WTC11 (cell line): Measurements from ENCODE around the gene DDX10. TPM values are rescaled to one million over a fixed set of nuclear protein-coding genes. Genes with fewer than 3 reads are reported as not detected.

Experiments used
- ATAC-seq: fragments of 200-7000 bp; cut with Tn5 transposase; 2 replicates; pipeline ENCODE4 v1.10.0; 2021; ENCODE audit warnings: mild to moderate bottlenecking, moderate library complexity
- CTCF ChIA-PET: fragments of 300-600 bp; sonication (Branson Sonifier 250); formaldehyde crosslinking; loops from one replicate; lab custom pipeline; 2021; ENCODE audit warnings: antibody characterized with exemption; lab: Charles Lee
- POLR2A ChIA-PET: fragments of 350-600 bp; sonication (Branson Sonifier 250); formaldehyde crosslinking; loops from one replicate; lab custom pipeline; 2021; ENCODE audit warnings: antibody characterized with exemption; lab: Charles Lee
- DNase-seq: peaks from one replicate; pipeline ENCODE4 v3.0.0; 2021; ENCODE audit warnings: low spot score
- H3K27ac Mint-ChIP-seq: 2 replicates; pipeline ENCODE4 v1.8.0; 2021; ENCODE audit warnings: mixed read lengths
- H3K27me3 Mint-ChIP-seq: 2 replicates; pipeline ENCODE4 v1.8.0; 2021; ENCODE audit warnings: low read depth, mild to moderate bottlenecking, moderate library complexity, mixed read lengths
- H3K36me3 Mint-ChIP-seq: 2 replicates; pipeline ENCODE4 v1.8.0; 2021; ENCODE audit warnings: mixed read lengths
- H3K4me1 Mint-ChIP-seq: 2 replicates; pipeline ENCODE4 v1.8.0; 2022; ENCODE audit warnings: mixed read lengths
- H3K4me3 Mint-ChIP-seq: 2 replicates; pipeline ENCODE4 v1.8.0; 2021; ENCODE audit warnings: mild to moderate bottlenecking, moderate library complexity, mixed read lengths
- H3K9me3 Mint-ChIP-seq: 2 replicates; pipeline ENCODE4 v1.8.0; 2021; ENCODE audit warnings: mixed read lengths
- AR ChIP-seq: fragments of 250-450 bp; sonication (Bioruptor Pico); IDR thresholded peaks from 2 replicates; pipeline ENCODE4 v1.9.0; 2021; ENCODE audit warnings: mild to moderate bottlenecking
- CTCF ChIP-seq: fragments of 200-600 bp; IDR thresholded peaks from 2 replicates; pipeline ENCODE4 v1.8.0; 2022; ENCODE audit warnings: antibody characterized with exemption
- E2F4 ChIP-seq: sonication (generic); formaldehyde crosslinking; IDR thresholded peaks from 2 replicates; pipeline ENCODE4 v1.8.1; 2022; ENCODE audit warnings: low read depth, mild to moderate bottlenecking, moderate library complexity, missing genetic modification reagents, borderline replicate concordance
- EMX1 ChIP-seq: fragments of 250-450 bp; sonication (Bioruptor Pico); IDR thresholded peaks from 2 replicates; pipeline ENCODE4 v1.8.0; 2021; ENCODE audit warnings: mild to moderate bottlenecking
- IRF1 ChIP-seq: sonication (generic); formaldehyde crosslinking; IDR thresholded peaks from 2 replicates; pipeline ENCODE4 v1.8.0; 2023; ENCODE audit warnings: missing genetic modification reagents
- JAZF1 ChIP-seq: fragments of 250-450 bp; sonication (Bioruptor Pico); IDR thresholded peaks from 2 replicates; pipeline ENCODE4 v1.9.0; 2021; ENCODE audit warnings: moderate library complexity, mild to moderate bottlenecking, inconsistent platforms
- MAX ChIP-seq: sonication (generic); formaldehyde crosslinking; IDR thresholded peaks from 2 replicates; pipeline ENCODE4 v1.8.0; 2022; ENCODE audit warnings: mild to moderate bottlenecking, missing genetic modification reagents
- NR1H2 ChIP-seq: sonication (generic); formaldehyde crosslinking; IDR thresholded peaks from 2 replicates; pipeline ENCODE4 v1.9.0; 2021; ENCODE audit warnings: mild to moderate bottlenecking, moderate library complexity, missing genetic modification reagents
- SP1 ChIP-seq: sonication (generic); formaldehyde crosslinking; conservative IDR thresholded peaks from 2 replicates; pipeline ENCODE4 v1.8.1; 2022; ENCODE audit warnings: missing genetic modification reagents
- STAT6 ChIP-seq: sonication (generic); formaldehyde crosslinking; conservative IDR thresholded peaks from 2 replicates; pipeline ENCODE4 v1.8.1; 2023; ENCODE audit warnings: mild to moderate bottlenecking, low read depth, missing genetic modification reagents, moderate library complexity
- ZNF317 ChIP-seq: sonication (generic); formaldehyde crosslinking; IDR thresholded peaks from 2 replicates; pipeline ENCODE4 v1.8.1; 2023; ENCODE audit warnings: low read depth, mild to moderate bottlenecking, moderate library complexity, missing genetic modification reagents, borderline replicate concordance
- total RNA-seq: library from RNA; stranded (reverse); gene quantifications from 3 replicates; pipeline ENCODE4 v1.2.3, GENCODE V29; 2021

DDX10 gene
- total RNA-seq, 1 experiment from 2014 or later, result 56.8 TPM

GRCh38 chr11:108693852-108694251 lies 29.0 kb downstream of the DDX10 start (continued):
- no peak for TF ChIP-seq STAT6 (CRISPR knock-in tag)

- ChIA-PET CTCF (no interaction called here), POLR2A (no interaction called here)
- ATAC-seq (no peak), DNase-seq (no peak)
- peaks cover 40% of the 10 kb centered on the region for H3K36me3 Mint-ChIP-seq
- H3K27me3 Mint-ChIP-seq, result no peaks in the 10 kb centered on the region
- no peak overlapping the region for H3K27ac Mint-ChIP-seq
- no peaks in the 10 kb centered on the region for H3K4me1 Mint-ChIP-seq
- no peak overlapping the region for H3K4me3 Mint-ChIP-seq
- TF ChIP-seq SP1 (CRISPR knock-in tag), result no peak
- TF ChIP-seq AR (CRISPR knock-in tag), result no peak
- TF ChIP-seq E2F4 (CRISPR knock-in tag), result no peak
- no peak for TF ChIP-seq MAX (CRISPR knock-in tag)
- TF ChIP-seq NR1H2, result no peak
- TF ChIP-seq ZNF317 (CRISPR knock-in tag), result no peak
- TF ChIP-seq EMX1 (CRISPR knock-in tag), result no peak
- no peaks in the 10 kb centered on the region for H3K9me3 Mint-ChIP-seq
Measured at GRCh38 chr11:108694846-108695245, 30.0 kb downstream of the DDX10 start.

- no peaks in the 10 kb centered on the region for H3K27me3 Mint-ChIP-seq
- POLR2A ChIA-PET, result no interaction called here
- DNase-seq (peak; percentile 27), ATAC-seq (peak; percentile 81)
- TF ChIP-seq JAZF1 (CRISPR knock-in tag) (no peak), IRF1 (no peak), CTCF (peak; percentile 42; the same call in 1 of the 2 replicates)
- no peaks in the 10 kb centered on the region for H3K4me1 Mint-ChIP-seq
- peaks cover 19% of the 10 kb centered on the region for H3K36me3 Mint-ChIP-seq
- CTCF ChIA-PET, result interaction anchor here (0.6 to 2.0 kb wide), 9 partner anchors 8 to 999 kb away, joined by 3 to 31 read pairs (median 6); no protein-coding TSS in a partner anchor
- no peak overlapping the region for H3K4me3 Mint-ChIP-seq
- H3K9me3 Mint-ChIP-seq, result no peaks in the 10 kb centered on the region
- H3K27ac Mint-ChIP-seq, result no peak overlapping the region
Measured at GRCh38 chr11:108697872-108698473, 33.1 kb downstream of the DDX10 start.
